ENCODE data around the gene MEIS2.
A peak's percentile ranks its signal among the peaks of the same experiment; 100 is the strongest.
"Not testable (repeated sequence)": the region's sequence is repeated elsewhere in the genome, so short reads cannot be mapped to it uniquely, and the experiment has no call there.

MEIS2 gene

DNA sequence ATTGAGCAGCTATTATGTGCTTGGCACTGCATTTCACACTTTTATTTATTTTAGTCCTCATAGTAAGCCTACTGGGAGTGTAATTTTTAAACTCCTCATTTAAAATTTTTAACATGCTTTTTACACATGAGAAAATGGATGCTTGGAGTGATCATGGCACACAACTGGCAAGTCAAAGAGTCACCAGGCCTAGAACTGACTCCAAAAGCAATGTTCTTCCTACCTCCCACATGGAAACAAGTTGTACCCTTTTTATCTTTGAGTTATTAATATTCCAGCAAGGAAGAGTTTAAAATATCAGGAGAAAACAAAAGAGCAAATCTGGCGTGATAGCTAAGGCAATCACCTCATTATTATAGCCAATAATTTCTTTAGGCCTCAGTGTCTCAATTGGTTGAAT, 100.6 kb downstream of the MEIS2 start:
- DNase-seq, result no peak

DNA sequence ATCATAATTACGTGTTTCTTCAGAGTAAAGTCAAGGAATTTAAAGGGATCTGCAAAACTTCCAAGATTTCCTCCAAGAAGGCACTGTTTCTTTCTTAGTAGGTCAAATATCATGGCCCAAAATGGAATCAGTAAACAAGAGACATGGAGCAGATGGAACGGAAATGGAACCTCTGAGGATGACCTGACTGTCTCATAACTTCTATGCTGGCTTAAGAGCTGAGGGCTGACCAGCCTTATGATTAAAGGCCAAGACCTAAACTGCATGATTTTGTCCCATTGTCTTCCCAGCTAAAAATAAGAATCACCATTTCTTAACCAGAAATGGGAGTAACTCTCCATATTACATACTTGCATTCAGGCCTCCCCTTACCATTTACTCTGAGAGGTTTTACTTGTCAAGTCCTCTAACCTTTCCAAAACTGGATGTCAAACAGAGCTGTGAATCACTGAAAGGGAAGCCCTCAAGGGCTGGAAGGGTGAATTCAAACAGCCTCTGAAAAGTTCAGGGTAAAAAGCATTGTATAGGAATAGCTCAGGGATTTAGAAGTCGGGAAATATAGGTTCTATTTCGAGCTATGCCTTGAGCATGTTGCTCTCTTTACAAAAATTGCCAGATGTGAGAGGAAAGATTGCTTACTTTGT, 103.7 kb downstream of the MEIS2 start:
- no peak for DNase-seq

DNA sequence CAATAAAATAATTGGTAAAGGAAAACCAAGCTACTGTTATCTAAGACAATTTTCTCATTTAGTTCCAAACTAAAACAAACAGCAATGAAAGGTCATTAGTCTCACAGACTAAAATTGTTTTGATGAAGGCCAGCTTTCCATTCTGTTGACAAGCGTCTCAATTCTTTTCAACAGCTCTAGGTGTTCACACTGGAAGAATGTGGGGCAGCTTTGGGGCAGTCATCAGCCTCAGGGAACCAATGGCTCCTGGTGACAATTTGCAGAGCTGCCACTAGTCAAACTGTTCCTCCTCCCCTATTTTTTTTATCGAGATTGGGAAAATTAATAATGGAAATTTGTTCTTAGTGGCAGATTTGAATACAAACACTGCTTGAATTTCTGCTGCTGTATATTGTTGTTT, 104.2 kb downstream of the MEIS2 start:
- no peak for DNase-seq

DNA sequence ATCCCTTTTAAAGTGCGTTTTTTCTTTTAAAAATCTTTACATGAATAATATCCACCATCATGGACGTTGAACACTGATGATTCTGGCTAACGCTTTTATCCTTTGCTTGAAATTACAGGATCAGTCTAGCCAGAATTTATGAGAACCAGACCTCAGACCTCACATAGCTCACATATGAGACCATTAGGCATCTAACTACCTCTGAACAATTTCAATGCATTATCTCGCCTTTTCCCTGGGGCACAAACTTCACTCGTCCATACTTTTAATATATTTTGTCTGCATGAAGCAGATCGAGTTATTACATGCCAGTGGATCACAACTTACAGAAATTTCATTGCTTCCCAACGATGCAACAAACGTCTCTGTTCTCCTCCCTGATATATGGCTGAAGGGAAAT, 105.6 kb downstream of the MEIS2 start:
- DNase-seq, result no peak

DNA sequence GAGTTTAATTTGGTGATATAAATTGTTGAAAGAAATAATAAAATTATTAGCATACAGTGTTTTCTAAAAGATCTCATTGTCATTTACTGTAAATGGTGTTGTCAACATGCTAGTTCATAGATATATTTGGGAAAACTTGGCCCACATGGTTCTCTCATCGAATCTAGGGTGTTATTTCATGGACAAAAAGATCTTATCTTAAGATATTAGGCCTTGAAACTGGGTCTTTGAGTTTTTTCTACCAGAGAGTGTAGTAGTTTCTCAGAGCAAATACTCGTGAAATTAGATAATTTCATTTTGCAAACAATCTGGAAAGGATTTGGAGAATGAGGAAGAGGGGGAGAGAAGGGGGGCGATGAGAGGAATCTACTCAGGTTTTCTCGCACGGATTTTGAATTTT, 107.9 kb downstream of the MEIS2 start:
- no peak for DNase-seq

DNA sequence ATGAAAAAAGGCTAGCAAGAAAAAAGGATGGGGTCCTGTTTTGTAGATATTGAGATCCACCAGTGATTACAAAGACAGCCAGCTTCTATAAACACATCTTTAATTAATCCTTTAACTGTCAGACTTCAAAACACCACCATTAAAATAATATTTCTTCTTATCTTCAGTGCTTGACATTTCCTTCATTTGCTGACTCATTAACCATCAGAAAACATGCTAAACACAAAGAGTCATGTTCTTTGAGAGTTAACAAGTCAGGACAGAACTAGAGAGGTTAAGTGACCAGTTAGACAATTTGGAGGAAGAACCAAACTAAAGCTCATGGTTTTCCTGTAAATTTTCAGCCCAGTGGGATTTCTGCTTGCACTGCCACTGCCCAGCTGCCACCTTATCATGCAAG, 111.4 kb downstream of the MEIS2 start:
- no peak for DNase-seq

DNA sequence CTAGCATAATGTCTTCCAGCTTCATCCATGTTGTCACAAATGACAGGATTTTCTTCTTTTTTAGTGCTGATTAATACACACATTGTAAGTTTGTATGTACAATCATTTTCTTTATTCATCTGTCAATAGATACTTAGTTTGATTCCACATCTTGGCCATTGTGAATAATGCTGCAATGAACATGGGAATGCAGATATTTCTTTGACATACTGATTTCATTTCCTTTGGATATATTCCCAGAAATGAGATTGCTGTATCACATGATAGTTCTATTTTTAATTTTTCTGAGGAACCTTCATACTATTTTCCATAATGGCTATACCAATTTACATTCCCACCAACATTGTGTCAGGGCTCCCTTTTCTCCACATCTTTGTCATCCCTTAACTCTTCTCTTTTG, 117.9 kb downstream of the MEIS2 start:
- no peak for DNase-seq

DNA sequence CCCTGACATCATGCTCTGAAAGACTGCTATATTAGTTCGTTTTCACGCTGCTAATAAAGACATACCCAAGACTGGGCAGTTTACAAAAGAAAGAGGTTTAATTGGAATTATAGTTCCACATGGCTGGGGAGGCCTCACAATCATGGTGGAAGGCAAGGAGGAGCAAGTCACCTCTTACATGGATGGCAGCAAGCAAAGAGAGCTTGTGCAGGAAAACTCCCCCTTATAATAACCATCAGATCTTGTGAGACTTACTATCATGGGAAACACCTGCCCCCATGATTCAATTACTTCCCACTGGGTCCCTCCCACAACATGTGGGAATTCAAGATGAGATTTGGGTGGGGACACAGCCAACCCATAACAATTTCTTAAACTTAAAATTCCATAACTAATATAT, 120.1 kb downstream of the MEIS2 start:
- DNase-seq, result not testable (repeated sequence)

DNA sequence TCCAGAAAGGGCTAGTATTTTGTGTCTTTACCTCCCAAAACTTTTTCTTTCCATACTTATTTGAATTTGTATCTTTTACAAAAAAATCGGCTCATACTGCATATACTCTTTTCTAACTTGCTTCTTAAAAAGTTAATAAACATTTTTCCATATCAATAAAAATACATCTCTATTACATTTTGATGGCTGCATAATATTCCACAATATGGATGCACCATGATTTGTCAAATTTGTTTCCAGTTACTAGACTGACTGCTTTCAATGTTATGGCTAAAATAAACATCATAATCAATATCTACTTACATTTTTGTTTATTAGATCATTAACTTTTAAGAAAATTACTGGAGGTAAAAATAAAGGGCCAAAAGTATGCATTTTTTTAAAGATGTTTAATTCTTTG, 121.7 kb downstream of the MEIS2 start:
- DNase-seq, result no peak

DNA sequence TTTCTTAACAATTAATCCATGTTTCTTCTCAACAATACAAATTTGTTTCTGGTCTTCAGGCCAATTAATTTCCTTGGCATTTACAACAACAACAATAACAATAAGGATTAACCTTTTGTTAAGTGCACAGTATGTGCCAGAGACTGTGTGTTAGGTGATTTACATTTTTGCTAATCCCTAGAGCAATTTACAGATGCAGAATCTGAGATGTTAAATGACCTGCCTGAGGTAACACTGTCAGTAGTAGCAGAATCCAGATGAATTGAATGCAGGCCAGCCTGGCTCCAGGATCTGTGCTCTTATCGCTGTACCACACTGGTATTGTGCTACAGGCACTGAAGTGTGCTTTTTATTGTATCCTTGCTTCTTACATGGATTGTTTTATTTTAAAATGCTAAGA, 122.2 kb downstream of the MEIS2 start:
- DNase-seq, result no peak

DNA sequence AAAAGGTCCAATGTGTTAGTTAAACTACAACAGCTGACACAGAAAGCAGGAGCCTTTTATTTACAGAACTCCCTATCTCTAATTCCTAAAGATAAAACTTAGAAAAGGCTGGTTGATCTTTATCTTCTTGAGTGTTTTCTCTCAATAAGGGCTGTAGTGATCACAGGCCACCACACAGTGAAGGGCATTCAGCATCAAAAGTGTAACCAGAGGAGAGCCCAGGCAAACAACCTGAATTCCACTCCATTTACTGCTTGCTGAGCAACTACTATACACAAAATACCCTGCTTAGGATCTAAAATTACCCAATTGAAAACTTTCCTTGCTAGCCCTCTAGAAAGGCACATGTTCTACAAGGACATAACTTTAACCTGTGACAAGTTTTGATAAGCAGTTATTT, 122.7 kb downstream of the MEIS2 start:
- DNase-seq, result no peak

DNA sequence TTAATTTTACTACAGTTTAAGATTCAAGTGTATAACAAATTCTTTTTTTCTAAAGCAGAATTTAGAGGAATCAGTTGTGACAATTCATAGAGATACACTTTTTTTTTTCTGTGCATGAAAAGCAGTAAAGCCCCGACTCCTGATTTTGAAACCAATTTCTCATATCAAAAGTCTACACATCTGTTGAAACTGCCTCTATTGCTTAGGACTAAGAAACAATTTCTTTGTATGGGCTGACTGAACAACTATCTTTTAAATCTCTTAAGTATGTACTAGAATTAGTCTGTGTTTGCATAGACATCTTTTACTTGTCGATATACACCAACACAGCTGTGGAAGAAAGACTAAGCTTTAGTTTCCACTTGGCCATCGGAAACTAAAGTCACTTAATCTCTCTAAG, 127.6 kb downstream of the MEIS2 start:
- DNase-seq, result no peak

DNA sequence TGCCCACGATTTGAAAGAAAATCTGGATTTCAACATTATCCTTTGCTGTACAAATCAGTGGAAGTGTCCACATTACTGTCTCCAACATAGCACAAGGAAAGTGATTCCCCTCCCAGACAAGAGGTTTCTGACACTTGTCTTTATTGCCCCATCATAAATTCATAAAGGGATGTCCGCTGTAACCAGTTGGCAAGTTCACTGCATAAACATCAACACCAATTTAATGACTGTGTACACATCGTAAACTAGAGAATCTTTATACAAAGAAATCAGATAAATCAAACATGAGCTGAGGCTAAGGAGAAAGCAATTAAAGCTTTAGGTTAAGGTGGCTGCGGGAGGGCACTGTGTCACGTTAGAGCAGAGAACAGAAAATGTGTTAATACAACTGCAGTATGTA, 129.8 kb downstream of the MEIS2 start:
- DNase-seq, result no peak

DNA sequence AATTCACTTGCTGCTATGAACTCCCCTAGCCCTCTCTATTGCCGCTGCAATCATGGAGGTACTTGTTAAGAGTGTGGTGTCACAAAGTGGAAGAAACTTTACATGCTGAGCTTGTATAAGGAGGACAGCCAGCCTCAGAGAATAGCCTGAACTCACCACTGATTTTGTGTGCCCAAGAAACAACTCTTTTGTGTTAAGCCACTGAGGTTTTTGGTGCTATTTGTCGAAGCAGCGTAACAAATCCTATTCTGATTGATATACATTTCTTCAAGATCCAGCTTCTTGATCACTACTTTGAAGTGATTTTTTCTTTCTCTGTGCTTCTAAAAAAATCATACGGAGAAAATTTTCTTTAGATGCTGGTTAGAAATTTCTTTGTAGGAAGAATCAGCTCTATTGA, 132.4 kb downstream of the MEIS2 start:
- DNase-seq, result no peak

DNA sequence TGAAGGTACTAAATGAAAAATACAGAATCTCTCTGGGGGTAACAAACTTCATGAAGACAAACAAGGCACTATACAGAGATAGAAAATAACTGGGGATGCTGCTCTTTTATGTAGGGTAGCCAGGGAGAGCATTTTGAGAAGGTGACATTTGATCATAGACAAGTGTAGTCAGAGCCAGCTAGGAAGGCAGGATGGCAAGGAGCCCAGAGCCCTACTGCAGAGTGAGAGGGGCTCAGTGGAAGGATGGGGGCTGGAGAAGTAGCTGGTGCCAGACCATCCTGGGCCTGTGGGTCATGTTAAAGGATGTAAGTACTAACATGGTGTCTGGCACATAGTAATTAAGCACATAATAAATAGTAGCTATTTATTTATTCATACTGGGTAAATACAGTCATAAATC, 133.6 kb downstream of the MEIS2 start:
- DNase-seq, result no peak

DNA sequence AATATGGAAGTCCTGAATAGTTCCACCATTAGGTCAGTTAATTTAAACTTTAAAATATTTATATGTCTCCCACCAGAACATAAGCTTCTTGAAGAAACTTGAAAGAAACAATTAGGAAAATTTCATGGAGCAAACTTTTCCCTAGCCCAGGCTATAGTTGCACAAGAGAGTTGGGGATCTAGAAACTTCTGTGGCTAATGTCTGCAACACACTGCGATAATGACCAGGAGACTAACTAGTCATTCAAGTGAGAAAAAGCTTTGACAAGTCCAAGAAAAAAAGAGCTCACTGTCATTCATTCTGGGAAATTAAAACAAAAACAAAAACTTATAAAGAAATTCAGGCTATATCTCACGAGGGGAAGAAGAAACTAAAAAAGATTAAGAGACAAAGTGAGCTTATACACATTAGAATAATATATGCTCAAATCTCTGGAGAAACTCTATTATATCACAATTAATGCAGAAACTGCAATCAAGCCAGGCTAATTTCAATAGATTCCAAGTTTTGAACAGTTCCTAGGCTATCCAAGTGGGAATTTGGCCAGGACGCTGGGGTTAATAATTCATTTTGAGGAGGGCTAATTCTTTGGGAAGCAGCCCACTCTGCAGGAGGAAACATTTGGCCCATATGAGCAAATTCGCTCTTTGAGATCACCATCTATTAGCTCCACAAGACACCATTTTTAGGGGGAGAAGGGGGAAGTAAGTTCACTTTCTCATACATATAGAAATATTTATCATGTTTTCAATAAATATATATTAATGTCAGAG, 134.6 kb downstream of the MEIS2 start:
- peak; percentile 23 for DNase-seq

DNA sequence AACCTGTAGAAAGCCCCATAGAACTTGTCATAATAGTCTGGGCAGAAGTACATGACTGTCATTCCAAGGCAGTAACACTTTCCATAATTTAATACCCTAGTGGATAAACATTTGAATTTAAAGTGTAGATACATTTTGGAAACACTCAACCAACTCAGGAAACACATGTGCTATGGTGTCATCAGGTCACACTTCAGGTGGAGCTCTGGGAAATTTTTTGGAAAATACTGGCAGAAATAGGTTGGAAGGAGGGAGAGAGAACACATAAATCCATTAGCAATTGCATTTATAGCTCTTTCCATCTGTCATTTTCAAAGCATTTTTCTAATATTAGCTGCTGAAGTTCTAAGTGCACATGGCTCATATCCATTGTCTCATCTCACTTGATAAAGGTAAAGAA, 135.7 kb downstream of the MEIS2 start:
- DNase-seq, result no peak

DNA sequence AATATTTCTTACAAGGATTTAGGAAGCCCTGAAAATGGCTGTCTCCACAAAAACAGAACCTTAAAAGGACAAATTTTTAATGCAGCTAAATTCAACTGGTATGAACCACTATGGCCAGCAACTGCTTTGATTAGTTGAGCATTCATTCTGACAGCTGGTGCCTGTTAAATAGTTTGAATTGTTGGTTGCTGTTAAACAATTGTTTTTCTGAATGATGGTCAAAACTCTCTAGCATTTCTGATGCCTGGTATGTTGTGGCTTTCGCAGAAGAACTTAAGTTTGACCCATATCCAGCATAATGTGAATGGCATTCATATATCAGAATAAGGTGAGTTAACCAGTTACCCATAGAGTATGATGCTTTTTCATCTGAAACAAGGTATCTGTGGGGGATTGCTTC, 138.4 kb downstream of the MEIS2 start:
- DNase-seq, result no peak

DNA sequence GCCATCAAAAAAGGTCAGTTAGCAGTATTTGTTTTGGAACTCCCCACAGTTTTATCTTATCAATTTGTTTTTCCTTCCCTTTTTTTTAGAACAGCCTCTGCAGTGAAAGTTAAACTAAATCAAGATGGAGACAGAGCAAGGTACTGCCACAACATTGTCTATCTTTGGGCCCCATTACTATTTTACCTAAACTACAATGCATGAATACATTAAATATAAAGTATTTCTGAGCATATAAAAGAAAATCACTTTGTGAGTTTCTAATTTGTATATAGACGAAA, 139.5 kb downstream of the MEIS2 start:
- peak; percentile 74 for DNase-seq

DNA sequence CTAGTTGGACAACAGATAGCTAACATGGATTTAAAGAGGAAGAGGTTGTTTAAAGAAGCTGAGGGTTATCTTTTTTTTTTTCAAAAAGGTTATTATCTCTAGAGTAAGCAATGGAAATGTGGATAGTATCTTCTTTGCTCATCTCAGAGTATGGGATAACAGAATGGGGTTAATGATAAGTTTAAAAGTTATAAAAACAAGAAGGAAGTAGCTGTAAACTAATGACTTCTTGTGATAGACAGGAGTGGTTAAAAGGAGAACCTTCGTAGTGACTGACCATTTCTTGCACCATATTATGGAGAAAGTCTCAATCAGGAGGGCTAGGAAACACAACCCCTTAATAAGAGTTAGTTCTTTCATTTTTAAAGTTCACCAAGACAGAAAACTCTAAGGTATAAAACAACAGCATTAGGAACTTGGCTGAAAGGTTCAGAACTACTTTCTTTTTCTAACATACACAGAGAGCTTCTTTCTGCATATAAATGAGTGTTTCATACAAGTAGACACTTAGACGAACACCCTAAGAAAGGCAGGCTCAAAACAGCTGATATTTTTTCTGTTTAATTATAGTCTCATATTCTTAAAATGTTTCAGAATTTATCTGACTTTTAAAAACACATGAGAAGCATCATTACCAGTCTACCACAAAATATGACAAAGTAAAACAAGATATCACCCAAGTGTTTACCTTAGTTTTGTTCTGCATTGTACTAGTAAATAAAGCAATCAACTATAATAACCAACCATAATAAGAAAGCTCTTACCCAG, 140.0 kb downstream of the MEIS2 start:
- DNase-seq, result peak; percentile 74

DNA sequence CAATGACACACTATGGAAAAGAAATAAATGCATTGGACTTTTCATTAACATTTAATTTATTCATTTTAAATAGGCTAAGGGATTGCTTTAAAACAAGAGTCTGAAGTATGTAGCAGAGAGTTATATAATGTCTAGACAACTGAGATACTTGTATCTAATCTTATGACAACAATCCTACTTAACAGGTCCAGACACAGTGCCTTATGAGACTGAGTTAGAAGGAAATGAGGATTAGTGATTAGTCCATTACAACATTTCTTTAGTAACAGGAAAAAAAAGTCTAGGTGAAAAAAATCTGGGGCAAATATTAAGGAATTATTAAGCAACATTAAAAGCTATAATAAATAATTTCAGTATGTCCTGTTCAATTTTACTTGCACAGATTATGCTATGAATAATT, 140.6 kb downstream of the MEIS2 start:
- DNase-seq, result peak; percentile 28

DNA sequence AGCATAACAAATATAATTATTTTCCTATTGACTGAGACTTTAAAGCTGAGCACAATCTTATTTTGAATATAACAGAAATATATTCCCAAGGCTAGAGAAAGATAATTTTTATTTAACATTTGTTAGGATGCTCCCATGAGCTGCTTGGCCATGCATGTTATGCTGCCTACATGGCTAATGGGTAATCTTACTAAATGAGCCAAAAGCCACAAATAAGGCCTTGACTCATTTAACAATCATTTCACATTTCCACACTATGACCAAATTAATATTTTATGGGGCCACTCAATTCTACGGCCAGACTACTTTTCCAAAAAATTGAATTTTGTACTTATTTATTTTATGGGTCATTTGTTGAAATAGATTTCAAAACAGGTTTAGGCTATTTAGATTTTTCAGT, 141.7 kb downstream of the MEIS2 start:
- DNase-seq, result no peak

DNA sequence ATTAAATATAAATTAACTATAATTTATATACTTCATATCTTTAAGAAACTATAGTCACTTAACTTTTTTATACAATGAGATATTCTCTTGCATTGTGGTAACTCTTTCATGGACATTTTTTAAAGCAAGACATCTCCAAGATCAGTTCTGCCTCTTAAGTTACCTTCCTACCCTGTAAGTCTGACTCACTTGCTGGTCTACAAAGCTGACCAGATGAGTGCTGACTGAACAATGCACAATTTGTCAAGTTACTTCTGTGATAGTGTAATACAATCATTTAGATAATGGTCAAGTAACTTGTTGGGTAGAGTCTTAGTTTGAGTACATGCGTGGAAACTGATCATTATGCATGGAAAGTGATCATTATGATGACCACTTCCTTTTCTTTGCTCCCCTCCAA, 145.9 kb downstream of the MEIS2 start:
- no peak for DNase-seq

DNA sequence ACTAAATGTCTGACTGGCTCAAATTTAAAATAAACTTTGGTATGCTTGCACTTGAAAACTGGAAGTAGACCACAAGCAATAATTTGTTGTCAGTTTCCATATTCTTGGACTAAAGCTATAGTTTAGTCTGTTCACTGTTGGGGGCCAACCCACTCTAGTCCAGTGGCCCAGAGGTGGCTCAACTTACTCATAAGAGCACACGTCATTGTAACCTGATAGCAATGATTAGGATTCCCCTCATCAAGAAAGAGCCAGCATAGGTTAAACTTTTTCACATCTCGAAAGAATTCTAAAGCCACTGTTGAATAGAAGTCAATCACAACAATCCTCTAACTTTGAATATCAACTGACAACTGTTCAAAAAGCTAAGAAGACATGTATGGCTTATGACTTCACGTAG, 147.0 kb downstream of the MEIS2 start:
- no peak for DNase-seq

Data from OCI-M1 (cell line).